KMS-11 (cell line): ENCODE data around the gene RASD1.

Experiments
- H2AFZ ChIP-seq: fragments of 200-600 bp; sonication (generic); 2 replicates; pipeline ENCODE4 v1.6.1; 2016; ENCODE audit warnings: antibody characterized with exemption, mixed run types, low read depth
- H3K27ac ChIP-seq: fragments of 200-600 bp; sonication (generic); 2 replicates; pipeline ENCODE4 v1.6.1; 2016; ENCODE audit warnings: mild to moderate bottlenecking, mixed run types
- H3K27me3 ChIP-seq: fragments of 200-600 bp; sonication (generic); 2 replicates; pipeline ENCODE4 v1.6.1; 2017; ENCODE audit warnings: mild to moderate bottlenecking, low read depth, mixed run types, moderate library complexity; ENCODE audit not compliant: insufficient read depth
- H3K36me3 ChIP-seq: fragments of 200-600 bp; sonication (generic); 2 replicates; pipeline ENCODE4 v1.6.1; 2017; ENCODE audit warnings: mild to moderate bottlenecking, mixed run types; ENCODE audit not compliant: insufficient read depth
- H3K4me1 ChIP-seq: fragments of 200-600 bp; sonication (generic); 2 replicates; pipeline ENCODE4 v1.6.1; 2016; ENCODE audit warnings: mild to moderate bottlenecking, low read depth, mixed run types; ENCODE audit not compliant: poor library complexity, severe bottlenecking
- H3K4me2 ChIP-seq: fragments of 200-600 bp; sonication (generic); 2 replicates; pipeline ENCODE4 v1.7.0; 2016; ENCODE audit warnings: mild to moderate bottlenecking, mixed run types
- H3K4me3 ChIP-seq: fragments of 200-600 bp; sonication (generic); IDR thresholded peaks from 2 replicates; pipeline ENCODE4 v1.6.1; 2017; ENCODE audit warnings: low read depth, low read length, mixed read lengths; ENCODE audit not compliant: insufficient read depth
- H3K79me2 ChIP-seq: fragments of 200-600 bp; sonication (generic); 2 replicates; pipeline ENCODE4 v1.6.1; 2016; ENCODE audit warnings: low read depth, mixed run types; ENCODE audit not compliant: insufficient read depth
- H3K9ac ChIP-seq: fragments of 200-600 bp; sonication (generic); 2 replicates; pipeline ENCODE4 v1.6.1; 2016; ENCODE audit warnings: mild to moderate bottlenecking, mixed run types
- H4K20me1 ChIP-seq: fragments of 200-600 bp; sonication (generic); 2 replicates; pipeline ENCODE4 v1.6.1; 2016; ENCODE audit warnings: mild to moderate bottlenecking, mixed run types; ENCODE audit not compliant: insufficient read depth
- TF ChIP-seq, protein P1 (sequence below): fragments of 200-600 bp; sonication (generic); conservative IDR thresholded peaks from 2 replicates; pipeline ENCODE4 v1.6.1; 2017; ENCODE audit warnings: low read depth, mild to moderate bottlenecking, antibody characterized with exemption, low read length, moderate library complexity, mixed read lengths

The RASD1 gene

DNA sequence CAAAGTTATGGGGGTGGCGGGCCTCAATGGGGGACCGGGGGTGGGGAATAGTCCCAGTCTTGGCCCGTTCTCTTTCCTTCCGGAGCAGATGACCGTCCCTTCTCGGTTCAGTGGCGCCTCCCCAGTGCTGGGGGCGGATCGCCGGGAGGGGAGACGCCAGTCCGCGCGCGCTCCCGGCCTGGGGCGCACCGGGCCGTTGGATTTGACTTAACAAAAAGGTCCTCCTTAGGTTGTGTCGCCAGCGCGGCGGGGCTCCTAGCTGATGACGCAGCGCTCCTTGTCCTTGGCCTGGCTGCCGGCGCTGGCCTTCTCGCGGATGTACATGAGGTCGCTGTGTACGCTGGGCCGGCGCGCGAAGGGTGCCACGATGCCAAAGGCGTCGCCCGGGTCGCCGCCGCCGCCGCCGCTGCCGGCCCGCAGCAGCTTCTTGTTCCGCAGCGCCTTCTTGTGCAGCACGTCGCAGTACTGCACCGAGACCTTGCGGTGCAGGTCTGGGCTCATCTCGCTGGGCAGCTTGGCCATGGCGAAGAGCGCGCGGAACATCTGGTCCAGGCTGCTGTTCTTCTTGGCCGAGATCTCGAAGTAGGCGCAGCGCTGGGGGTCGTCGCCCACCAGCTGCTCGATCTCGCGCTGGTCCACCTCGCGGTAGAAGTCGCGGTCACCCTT lies 1.2 kb downstream of the RASD1 start:
- TF ChIP-seq, protein P1, sequence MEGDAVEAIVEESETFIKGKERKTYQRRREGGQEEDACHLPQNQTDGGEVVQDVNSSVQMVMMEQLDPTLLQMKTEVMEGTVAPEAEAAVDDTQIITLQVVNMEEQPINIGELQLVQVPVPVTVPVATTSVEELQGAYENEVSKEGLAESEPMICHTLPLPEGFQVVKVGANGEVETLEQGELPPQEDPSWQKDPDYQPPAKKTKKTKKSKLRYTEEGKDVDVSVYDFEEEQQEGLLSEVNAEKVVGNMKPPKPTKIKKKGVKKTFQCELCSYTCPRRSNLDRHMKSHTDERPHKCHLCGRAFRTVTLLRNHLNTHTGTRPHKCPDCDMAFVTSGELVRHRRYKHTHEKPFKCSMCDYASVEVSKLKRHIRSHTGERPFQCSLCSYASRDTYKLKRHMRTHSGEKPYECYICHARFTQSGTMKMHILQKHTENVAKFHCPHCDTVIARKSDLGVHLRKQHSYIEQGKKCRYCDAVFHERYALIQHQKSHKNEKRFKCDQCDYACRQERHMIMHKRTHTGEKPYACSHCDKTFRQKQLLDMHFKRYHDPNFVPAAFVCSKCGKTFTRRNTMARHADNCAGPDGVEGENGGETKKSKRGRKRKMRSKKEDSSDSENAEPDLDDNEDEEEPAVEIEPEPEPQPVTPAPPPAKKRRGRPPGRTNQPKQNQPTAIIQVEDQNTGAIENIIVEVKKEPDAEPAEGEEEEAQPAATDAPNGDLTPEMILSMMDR, result no peak
- Histone ChIP-seq H3K79me2 (no peaks in the 10 kb centered on the region), H3K36me3 (no peaks in the 10 kb centered on the region), H3K9ac (no peak overlapping the region), H4K20me1 (no peaks in the 10 kb centered on the region), H2AFZ (no peak overlapping the region), H3K4me1 (peaks cover 17% of the 10 kb centered on the region), H3K4me2 (no peak overlapping the region), H3K27me3 (no peaks in the 10 kb centered on the region), H3K4me3 (no peak overlapping the region), H3K27ac (no peak overlapping the region)

DNA sequence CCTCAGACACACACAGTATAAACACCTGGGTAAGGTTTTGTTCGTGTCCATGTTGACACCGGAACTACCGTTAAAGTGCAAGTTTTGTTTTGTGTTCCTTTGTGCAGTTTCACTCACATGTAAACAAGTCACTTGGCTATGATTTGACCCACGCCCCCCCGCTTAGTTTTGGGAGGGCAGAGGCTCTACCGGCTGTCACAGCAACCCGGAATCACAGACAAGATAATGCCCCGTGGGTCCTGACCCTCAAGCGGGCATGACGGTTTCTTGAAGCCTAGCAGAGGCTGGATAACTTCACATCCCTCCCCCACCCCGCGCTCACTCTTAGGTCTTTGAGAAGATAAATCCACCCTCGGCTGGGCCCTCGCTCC lies 1.7 kb downstream of the RASD1 start:
- TF ChIP-seq, protein P1, result no peak
- Histone ChIP-seq H3K4me1 (peaks cover 22% of the 10 kb centered on the region), H2AFZ (no peak overlapping the region), H3K4me3 (no peak overlapping the region), H3K79me2 (no peaks in the 10 kb centered on the region), H3K9ac (no peak overlapping the region), H4K20me1 (no peaks in the 10 kb centered on the region), H3K4me2 (no peak overlapping the region), H3K27me3 (no peaks in the 10 kb centered on the region), H3K27ac (no peak overlapping the region), H3K36me3 (no peaks in the 10 kb centered on the region)

DNA sequence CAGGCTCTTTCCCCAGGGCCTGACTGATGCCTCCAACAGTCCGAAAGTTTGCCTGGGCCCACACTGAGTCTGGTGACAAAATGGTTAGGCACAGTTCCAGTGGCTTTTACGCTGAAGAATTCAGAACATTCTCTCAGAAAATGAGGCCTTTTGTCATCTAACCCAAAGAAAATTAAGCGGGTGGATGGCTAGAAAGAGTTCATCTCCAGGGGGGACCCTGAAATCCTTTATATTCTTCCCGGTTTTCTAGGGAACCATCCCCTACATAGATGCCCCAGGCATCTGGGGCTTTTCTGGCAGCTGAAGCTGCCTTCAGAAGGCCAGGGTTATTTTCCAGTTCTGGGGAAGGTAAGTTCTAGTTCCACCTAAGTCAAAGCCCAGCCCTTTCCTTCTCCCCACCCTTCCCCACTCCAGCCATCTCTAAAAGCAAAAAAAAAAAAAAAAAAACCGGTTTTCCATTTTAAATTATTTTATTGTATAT lies 2.2 kb downstream of the RASD1 start:
- TF ChIP-seq, protein P1, result no peak
- Histone ChIP-seq H3K4me1 (peaks cover 27% of the 10 kb centered on the region), H3K4me3 (no peak overlapping the region), H3K36me3 (no peaks in the 10 kb centered on the region), H3K4me2 (no peak overlapping the region), H3K9ac (no peak overlapping the region), H3K79me2 (no peaks in the 10 kb centered on the region), H3K27me3 (no peaks in the 10 kb centered on the region), H3K27ac (no peak overlapping the region), H4K20me1 (no peaks in the 10 kb centered on the region), H2AFZ (no peak overlapping the region)

- Histone ChIP-seq H4K20me1 (no peaks in the 10 kb centered on the region), H3K4me2 (no peak overlapping the region), H3K4me3 (no peak overlapping the region), H3K36me3 (no peaks in the 10 kb centered on the region), H3K79me2 (no peaks in the 10 kb centered on the region), H3K27ac (no peak overlapping the region), H3K27me3 (no peaks in the 10 kb centered on the region), H3K4me1 (peaks cover 33% of the 10 kb centered on the region), H2AFZ (no peak overlapping the region), H3K9ac (no peak overlapping the region)
- TF ChIP-seq, protein P1, result no peak
Measured at GRCh38 chr17:17493249-17493985, 2.8 kb downstream of the RASD1 start.
